ENCODE measurements around the gene BCAS2.
"Not testable (repeated sequence)": the region's sequence is repeated elsewhere in the genome, so short reads cannot be mapped to it uniquely, and the experiment has no call there.

Gene BCAS2

GRCh38 chr1:114581335-114582287 is at the start of gene BCAS2:
TSS of gene BCAS2 (minus strand) at chr1:114581615. CDS start at chr1:114581591, 24 bp downstream.
- in situ Hi-C loops (cut with MboI; ENCODE audit: low sequenced_read_pairs) = no loop called here

DNA sequence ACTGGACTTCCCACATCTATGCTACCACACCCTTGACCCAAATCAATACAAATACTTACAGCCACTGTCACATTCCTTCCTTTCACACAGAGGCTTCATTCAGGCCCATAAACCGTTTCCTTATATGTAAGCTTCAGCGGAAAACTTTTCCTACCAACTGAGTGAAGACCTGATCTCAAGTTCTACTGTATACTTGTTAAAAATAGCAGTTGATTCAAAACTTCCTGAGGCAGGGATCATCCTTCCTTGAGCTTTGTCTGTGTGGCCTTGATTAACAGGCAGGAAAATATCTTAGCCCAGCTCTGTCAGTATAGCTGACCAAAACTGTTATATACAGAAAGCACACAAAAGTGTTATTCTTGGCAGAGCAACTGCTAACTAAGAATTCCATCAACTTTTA is 45.7 kb upstream of the BCAS2 start:
- in situ Hi-C loops (cut with MboI; ENCODE audit: low sequenced_read_pairs) = no loop called here

- in situ Hi-C loops (cut with MboI; ENCODE audit: low sequenced_read_pairs) = no loop called here
Measured at GRCh38 chr1:114623364-114623763, 41.9 kb upstream of the BCAS2 start.

- in situ Hi-C loops (cut with MboI; ENCODE audit: low sequenced_read_pairs) = no loop called here
Measured at GRCh38 chr1:114620419-114620818, 39.0 kb upstream of the BCAS2 start.

DNA sequence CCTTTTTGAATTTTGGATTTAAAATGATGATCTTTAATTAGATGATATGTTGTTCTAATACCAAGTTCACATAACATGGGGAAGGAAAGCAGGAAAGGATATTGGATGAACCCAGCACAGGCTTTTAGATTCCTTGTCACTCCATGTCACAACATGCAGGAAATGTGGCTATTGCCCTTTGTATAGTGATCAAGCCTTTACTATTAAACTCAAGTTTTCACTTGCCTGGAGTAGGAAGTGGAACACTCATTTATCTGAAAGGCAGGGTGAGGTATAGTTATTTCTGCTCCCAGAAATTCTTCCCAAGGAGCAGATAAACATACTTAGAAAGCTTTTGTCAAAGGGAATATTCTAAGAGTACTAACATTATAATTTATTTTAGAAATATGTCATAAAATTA is 37.2 kb upstream of the BCAS2 start:
- in situ Hi-C loops (cut with MboI; ENCODE audit: low sequenced_read_pairs) = no loop called here

- in situ Hi-C loops (cut with MboI; ENCODE audit: low sequenced_read_pairs) = no loop called here
Measured at GRCh38 chr1:114610546-114611245, 29.3 kb upstream of the BCAS2 start.

DNA sequence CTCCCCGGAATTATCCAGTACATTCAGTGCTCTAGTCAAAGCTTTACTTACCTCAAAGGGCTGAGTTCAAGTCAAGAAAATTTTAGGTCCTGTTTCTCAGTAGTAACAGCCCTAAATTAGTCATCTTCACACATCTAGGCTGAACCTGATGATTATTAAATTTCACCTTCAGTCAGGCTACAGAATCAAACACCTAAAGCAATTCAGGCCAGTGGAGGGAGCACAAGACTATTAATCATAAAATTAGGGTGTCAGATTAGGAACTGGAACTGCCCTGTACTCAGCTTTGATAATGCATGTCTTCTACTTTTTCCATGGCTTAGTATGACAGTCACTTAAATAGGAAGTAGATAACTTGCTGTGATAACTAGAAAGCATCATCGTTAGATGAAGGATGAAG is 28.4 kb upstream of the BCAS2 start:
- in situ Hi-C loops (cut with MboI; ENCODE audit: low sequenced_read_pairs) = no loop called here

DNA sequence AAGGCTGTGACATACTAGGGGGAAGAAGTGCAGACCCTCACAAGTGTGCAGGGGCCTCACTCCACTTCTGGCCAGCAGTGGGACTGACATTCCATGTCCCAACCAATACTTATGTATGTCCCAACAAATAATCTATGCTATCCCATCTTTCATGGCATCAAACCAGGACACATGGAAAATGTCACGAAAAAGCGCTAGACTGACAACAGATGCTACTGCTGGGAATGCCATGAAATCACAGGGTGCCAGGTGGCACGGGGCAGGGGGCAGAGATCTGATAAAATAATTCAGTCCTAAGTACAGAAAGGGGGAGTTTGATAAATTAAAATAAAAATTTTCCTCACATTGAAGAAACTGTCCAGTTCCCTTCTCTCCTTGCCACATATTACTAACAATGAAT is 27.6 kb upstream of the BCAS2 start:
- in situ Hi-C loops (cut with MboI; ENCODE audit: low sequenced_read_pairs) = no loop called here

DNA sequence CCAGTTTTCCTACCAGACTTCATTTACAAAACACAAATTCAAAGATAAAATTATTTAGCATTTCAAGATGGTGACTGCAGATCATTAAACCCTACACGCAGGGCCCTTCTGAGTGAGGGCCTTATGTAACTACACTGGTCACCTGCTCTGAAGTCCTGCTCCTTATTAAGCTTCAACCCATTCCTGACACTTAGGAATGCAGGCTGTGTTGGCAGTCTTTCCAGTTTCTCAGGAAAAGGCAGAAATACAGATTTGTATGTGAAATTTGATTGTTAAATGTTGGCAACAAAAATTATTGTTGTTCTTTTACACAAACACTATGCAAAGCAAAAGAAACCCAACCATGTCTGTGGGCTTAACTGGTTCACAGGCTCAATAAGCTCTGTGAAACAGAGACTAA is 25.8 kb upstream of the BCAS2 start:
- in situ Hi-C loops (cut with MboI; ENCODE audit: low sequenced_read_pairs) = no loop called here

GRCh38 chr1:114597949-114598348 is 16.5 kb upstream of the BCAS2 start:
- in situ Hi-C loops (cut with MboI; ENCODE audit: low sequenced_read_pairs) = no loop called here

GRCh38 chr1:114595602-114596001 is 14.2 kb upstream of the BCAS2 start:
- in situ Hi-C loops (cut with MboI; ENCODE audit: low sequenced_read_pairs) = no loop called here

GRCh38 chr1:114594046-114594445 is 12.6 kb upstream of the BCAS2 start:
- in situ Hi-C loops (cut with MboI; ENCODE audit: low sequenced_read_pairs) = no loop called here

GRCh38 chr1:114589122-114589521 is 7.7 kb upstream of the BCAS2 start:
- in situ Hi-C loops (cut with MboI; ENCODE audit: low sequenced_read_pairs) = no loop called here

GRCh38 chr1:114588196-114588689 is 6.8 kb upstream of the BCAS2 start:
- in situ Hi-C loops (cut with MboI; ENCODE audit: low sequenced_read_pairs) = no loop called here

GRCh38 chr1:114587203-114587991 is 6.0 kb upstream of the BCAS2 start:
- in situ Hi-C loops (cut with MboI; ENCODE audit: low sequenced_read_pairs) = no loop called here

- in situ Hi-C loops (cut with MboI; ENCODE audit: low sequenced_read_pairs) = no loop called here
Measured at GRCh38 chr1:114586513-114587047, 5.2 kb upstream of the BCAS2 start.

DNA sequence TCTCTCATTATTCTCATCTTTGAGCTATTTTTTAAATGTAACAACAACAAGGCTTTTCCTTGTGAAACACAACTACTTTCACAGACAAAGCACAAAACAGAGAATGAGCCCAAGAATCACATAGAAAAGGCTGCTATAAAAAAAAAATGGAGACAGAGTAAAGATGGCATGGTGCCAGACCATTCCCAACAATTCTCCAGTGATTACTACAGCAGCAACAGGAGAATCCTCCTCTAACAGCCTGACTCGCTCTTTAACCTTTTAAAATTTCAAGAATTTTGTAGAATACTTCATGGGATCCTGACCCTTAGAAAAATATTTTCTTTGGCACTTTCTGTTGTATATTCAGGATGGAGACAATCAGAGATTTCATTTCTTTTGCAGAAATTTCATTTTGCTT is 3.8 kb upstream of the BCAS2 start:
- in situ Hi-C loops (cut with MboI; ENCODE audit: low sequenced_read_pairs) = no loop called here

DNA sequence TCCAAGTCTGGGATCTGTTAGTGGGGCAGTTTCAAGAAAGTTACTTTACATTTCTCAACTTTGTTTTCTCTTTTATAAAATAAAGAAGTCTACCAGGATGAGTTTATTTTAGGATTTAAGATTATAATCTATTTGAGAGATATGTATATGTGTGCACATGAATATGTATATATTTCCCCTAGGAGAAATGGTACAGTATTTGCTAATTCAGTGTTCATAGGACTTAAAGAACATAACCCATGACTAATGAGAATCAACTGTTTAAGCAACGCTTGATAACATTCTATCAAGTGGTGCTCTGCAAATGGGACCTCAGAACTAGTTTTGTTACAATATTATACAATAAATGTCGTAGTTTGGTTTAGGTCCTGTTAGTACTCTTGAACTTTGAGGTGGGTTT is 7.0 kb downstream of the BCAS2 start:
- in situ Hi-C loops (cut with MboI; ENCODE audit: low sequenced_read_pairs) = no loop called here

GRCh38 chr1:114564141-114564540 is 17.3 kb downstream of the BCAS2 start:
- in situ Hi-C loops (cut with MboI; ENCODE audit: low sequenced_read_pairs) = no loop called here

DNA sequence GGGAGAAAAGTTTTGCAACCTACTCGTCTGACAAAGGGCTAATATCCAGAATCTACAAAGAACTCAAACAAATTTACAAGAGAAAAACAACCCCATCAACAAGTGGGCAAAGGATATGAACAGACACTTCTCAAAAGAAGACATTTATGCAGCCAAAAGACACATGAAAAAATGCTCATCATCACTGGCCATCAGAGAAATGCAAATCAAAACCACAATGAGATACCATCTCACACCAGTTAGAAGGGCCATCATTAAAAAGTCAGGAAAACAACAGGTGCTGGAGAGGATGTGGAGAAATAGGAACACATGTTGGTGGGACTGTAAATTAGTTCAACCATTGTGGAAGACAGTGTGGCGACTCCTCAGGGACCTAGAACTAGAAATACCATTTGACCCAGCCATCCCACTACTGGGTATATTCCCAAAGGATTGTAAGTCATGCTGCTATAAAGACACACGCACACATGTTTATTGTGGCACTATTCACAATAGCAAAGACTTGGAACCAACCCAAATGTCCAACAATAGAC is 18.4 kb downstream of the BCAS2 start:
- in situ Hi-C loops (cut with MboI; ENCODE audit: low sequenced_read_pairs) = not testable (repeated sequence)

DNA sequence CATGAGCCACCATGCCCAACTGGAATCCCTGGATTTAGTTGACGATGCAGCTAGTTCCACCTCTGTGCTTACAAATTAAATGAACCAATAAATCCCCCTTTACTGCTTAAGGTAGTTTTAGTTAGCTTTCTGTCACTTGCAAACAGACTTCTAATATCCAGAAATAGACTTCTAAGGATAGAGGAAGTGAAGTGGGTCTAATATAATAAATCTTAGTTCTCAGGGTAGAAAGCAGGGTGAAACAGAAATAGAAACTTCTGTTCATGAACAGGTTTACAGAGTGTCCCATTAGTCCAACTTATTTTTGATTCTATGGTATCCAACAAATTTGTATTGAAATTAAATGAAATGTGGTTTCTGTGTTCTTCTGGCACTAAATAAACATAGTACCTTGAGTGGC is 20.1 kb downstream of the BCAS2 start:
- in situ Hi-C loops (cut with MboI; ENCODE audit: low sequenced_read_pairs) = no loop called here
